HG03280 (cell line): ENCODE measurements around the gene RGS10.
A peak's percentile ranks its signal among the peaks of the same experiment; 100 is the strongest.
"Not testable (repeated sequence)": the region's sequence is repeated elsewhere in the genome, so short reads cannot be mapped to it uniquely, and the experiment has no call there.

Source experiments
- ATAC-seq: cut with Tn5 transposase; IDR thresholded peaks from one replicate; pipeline ENCODE4 v1.9.1; 2021; ENCODE audit warnings: mild to moderate bottlenecking, moderate library complexity; ENCODE audit not compliant: unreplicated experiment

Gene RGS10, protein sequence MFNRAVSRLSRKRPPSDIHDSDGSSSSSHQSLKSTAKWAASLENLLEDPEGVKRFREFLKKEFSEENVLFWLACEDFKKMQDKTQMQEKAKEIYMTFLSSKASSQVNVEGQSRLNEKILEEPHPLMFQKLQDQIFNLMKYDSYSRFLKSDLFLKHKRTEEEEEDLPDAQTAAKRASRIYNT

DNA sequence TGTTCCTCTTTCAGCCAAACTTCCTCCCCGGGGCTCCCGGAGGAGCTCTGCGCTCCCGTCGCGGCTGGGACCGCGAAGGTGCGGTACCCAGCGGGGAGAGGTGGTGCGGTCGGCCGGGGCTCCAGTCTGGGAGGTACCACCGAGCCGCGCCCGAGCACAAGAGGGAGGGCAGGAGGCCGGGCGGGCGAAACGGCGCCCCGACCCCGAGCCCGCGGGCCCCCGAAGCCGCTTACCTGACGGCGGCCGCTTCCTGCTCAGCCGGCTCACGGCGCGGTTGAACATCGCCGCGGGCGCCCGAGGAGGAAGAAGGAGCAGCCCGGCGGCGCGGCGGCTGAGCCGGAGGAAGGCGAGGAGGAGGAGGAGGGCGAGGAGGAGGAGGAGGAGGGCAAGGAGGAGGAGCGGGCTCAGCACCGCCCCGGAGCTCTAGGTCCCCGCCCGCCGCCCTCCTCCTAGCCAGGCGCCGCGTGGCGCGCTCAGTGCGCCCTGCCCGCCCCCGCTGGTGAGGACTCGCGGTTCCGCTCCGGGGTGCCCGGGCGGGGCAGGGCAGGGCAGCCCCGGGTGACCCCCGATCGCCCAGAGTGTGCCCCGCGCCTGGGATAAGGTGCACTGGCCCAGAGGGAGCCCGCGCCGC is at the start of gene RGS10:
TSS of gene RGS10 (minus strand) at position 363 of the 631 bp plus-strand sequence. CDS start at position 282, 81 bp downstream.
- peak; percentile 73 for ATAC-seq

DNA sequence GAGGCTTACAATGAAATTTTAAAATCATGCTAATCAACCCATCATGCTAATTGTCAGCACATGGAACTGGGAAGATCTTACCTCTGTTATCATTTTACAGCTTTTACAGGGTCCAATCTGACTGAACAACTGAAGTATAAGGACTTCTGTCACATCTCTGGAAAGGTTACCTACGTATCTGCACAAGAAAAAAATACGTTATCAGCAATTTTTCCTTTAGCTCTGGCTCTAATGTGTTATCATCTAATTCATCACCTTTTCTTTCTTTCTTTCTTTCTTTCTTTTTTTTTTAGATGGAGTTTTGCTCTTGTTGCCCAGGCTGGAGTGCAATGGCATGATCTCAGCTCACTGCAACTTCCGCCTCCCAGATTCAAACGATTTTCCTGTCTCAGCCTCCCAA is 45.6 kb upstream of the RGS10 start:
- no peak for ATAC-seq

DNA sequence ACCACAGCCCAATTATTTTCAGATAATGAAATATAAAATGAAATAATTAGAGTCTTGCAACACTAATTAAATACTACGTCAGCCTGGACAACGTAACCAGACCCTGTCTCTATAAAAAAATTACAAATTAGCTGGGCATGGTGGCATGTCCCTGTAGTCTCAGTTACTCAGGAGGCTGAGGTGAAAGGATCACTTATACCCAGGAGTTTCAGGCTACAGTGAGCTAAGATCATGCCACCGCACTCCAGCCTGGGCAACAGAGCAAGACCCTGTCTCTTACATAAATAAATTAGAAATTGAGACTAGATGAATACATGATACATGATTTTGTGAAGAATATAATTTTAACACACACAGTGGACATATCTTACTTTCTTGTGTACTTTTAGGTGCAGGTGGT is 35.8 kb upstream of the RGS10 start:
- ATAC-seq, result no peak

DNA sequence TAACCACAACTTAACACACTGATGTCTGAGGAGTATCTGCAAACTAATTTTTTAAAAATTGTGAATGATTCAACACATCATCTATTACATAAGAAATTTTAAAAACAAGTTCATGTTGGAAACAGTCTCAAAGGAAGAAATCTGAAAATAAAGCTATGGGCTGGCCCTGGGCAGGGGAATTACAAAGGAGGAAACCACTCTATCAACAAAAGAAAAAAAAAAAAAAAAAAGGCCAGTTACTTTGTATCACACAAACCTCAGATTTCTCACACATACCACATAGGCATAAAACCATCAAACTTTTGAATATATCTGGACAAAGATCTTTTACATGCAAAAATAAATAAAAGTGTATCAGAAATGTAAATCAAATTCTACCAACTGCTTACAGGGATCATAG is 33.5 kb upstream of the RGS10 start:
- no peak for ATAC-seq

DNA sequence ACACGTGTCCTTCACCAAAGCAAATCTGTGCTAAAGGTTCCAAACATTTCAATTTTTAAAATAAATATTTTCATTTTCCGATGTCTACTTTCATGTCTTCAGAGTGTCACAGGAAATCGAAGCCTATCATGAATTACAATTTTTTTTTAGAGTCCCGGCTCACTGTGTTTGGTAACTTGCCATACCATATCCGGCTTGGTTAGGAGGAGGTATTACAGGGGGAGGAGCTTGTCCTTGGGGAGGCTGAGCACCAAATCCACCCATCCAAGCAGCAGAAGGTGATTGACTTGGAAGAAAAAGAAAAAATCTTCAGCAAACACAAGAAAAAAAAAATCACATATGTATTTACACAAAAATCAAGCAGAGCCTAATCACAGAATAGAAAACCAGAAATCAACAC is 33.0 kb upstream of the RGS10 start:
- ATAC-seq, result no peak

DNA sequence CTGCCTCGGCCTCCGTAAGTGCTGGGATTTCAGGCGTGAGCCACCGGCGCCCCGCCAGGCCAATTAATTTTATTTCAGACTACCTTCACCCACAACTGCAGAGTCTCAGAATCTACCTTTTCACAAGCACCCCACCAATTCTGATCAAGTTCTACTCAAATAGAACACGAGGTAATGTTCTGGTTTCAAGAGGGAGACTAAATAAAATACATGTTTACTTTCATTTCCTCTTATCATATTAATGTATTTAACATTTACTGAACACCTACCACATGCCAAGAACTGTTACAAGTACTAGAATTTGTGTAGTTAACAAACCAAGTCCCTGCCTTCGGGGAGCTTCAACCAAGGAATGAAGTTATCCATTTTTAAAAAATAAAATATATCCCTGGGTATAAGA is 25.5 kb upstream of the RGS10 start:
- ATAC-seq, result no peak

DNA sequence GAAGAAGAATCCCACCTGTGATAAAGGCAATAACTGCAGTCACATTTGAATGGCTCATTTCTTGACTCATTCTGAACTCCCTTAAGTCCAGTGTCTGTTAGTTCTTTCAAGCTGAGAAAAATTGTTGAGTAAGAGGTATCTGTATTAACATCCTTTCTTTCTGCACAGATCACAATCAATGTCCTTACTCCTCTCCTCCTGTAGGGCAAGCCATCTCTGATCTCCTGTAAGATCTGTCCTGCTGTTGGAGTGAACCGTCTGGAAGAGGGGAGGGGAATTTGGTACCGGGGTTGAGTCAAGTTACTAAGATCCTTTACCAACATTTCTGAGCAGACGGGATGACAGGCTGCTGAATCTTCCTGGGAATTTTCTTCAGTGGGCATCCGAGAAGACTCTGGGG is 19.6 kb upstream of the RGS10 start:
- no peak for ATAC-seq

DNA sequence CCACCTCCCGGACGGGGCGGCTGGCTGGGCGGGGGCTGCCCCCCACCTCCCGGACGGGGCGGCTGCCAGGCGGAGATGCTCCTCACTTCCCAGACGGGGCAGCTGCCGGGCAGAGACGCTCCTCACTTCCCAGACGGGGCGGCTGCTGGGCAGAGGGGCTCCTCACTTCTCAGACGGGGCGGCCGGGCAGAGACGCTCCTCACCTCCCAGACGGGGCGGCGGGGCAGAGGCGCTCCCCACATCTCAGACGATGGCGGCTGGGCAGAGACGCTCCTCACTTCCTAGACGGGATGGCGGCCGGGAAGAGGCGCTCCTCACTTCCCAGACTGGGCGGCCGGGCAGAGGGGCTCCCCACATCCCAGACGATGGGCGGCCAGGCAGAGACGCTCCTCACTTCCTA is 17.0 kb upstream of the RGS10 start:
- not testable (repeated sequence) for ATAC-seq

DNA sequence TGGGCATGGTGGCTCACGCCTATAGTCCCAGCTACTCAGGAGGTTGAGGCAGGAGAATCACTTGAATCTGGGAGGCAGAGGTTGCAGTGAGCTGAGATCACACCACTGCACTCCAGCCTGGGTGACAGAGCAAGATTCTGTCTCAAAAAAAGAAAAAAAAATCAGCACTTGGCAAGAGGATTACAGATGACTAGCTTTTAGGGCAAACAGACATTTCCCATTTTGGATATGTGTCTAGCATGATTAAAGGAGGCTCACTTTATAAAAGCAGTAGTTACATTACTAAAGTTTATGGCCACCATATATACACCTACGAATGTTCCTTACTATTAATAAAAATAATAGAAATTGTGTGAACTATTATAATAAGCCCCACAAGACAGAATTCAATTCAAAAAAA is 13.6 kb upstream of the RGS10 start:
- ATAC-seq, result not testable (repeated sequence)

DNA sequence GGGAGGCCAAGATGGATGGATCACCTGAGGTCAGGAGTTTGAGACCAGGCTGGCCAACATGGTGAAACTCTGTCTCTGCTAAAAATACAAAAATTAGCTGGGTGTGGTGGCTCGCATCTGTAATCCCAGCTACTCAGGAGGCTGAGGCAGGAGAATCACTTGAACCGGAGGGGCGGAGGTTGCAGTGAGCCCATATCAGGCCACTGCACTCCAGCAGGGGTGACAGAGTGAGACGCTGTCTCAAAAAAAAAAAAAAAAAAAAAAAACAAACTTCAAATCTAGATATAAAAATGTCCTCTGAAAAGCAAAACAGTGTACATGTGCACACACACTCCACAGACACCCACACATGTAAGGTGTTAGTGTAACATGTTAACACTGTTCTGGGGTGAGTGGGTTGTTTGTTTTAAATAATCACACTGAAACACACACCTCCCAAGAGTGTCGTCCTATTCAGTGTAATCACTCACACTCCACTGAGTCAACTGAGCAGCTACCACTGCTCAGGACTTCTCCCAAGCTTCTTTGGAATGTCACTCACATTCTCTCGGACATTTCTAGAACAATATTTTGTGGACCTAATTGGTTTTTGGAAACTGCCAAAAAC is 12.8 kb upstream of the RGS10 start:
- no peak for ATAC-seq

DNA sequence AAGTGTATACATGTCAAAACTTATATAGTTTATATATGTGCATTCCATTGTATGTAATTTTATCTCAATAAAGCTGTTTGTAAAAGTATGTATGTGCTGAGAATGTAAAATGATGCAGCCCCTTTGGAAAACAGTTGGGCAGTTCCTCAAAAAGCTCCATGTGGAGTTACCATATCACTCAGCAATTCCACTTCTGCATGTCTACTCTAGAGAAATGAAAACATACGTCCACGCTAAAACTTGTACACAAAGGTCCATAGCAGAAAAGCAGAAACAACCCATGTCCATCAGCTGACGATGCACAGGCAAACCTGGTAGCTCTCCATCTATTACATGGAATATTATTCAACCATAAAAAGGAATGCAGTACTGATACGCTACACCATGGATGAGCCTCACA is 8.3 kb upstream of the RGS10 start:
- no peak for ATAC-seq

DNA sequence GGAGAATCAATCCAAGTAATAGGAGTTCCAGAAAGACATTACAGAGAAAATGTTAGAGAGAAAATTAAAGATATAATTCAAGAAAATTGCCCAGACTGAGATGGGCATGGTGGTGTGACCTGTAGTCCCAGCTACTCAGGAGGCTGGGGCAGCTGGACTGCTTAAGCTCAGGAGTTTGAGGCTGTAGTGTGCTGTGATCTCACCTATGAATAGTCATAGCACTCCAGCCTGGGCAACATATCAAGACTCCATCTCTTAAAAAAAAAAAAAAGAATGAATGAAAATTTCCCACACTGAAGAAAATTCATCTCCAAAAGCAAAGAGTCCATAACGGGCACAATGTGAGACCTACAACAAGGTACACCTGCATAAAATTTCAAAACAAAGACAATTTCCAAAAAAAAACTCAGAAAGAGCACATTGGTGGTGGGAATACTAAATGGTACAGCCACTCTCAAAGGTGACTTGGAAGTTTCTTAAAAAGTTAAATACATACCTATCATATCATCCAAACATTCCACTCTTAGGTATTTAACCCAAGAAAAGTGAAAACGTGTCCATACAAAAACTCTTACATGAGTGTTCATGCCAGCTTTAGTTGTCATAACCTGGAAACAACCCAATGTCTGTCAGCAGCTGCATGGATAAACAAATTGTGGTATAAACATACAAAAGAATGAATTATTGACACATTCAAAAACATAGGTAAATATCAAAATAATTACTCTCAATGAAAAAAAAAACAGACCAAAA is 6.9 kb upstream of the RGS10 start:
- ATAC-seq, result no peak

DNA sequence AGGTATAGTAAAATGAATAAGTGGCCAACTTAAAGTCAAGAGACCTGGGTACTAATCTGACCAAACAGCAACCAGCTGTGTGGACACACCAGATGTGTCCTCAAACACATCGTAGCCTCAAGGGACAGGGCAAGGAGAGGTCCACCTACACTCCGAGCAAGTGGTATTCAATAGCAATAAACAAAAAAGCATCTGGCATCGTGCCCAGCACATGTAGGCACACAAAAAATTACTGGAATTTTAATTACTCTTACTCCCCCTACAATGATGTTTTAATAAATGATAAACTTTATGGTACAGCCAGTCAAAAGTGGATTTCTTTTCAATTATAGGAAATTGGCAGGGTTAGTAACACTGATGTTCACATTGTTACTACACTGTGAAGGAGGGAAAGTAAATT is 3.5 kb upstream of the RGS10 start:
- no peak for ATAC-seq

DNA sequence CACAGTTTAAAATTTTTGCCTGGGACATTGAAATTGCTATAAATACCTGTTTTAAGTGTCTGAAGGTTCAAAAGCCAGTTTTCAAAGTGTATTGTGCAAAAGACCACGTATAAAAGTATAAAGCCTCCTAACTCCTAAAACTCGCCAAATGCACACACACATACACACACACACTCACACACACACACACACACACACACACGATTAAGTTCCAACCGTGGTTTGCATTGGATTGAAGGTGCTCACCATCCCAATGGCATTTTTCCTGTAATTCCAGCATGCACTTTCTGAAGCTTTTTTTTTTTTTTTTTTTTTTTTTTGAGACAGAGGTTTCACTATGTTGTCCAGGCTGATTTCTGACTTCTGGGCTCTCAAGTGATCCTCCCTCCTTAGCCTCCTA is 2.8 kb upstream of the RGS10 start:
- no peak for ATAC-seq

DNA sequence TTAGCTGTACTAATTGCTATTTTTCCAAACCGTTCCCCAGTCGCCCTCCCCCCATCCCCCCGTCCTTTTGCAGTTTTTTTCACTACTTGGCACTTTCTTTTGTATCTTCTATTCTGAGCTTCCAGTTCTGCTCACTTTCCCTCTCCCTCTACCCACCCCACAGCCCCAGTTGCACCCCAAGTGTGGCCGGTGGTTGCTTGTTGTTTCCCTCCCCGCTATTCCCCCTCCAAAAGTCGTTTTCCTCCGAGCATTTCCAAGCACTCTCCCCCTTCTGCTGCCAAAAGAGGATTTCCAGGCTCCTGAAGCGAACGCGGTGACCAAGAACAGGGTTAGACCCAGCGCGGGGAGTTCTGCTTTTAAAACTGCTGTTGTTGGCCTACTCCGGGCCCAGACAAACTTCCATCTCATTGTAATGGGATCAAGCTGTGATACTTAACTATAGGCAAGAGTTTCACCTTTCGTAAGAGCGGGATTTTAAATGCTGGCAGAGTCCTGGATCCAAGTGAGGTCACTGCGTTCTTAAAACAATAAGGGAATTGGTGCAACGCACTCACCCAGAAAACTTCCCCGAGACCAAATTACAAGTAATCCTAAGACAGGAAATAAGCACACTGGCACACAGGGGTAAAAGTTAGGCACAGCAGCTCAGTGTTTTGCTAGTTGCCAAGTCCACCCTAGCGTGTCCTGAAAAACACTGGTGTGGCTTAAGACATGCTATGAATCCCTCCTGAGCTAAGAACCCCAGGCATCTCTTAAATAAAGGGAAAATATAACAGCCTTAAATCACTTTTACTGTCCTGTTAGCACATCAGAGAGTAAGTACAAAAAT is 1.5 kb upstream of the RGS10 start:
- no peak for ATAC-seq

DNA sequence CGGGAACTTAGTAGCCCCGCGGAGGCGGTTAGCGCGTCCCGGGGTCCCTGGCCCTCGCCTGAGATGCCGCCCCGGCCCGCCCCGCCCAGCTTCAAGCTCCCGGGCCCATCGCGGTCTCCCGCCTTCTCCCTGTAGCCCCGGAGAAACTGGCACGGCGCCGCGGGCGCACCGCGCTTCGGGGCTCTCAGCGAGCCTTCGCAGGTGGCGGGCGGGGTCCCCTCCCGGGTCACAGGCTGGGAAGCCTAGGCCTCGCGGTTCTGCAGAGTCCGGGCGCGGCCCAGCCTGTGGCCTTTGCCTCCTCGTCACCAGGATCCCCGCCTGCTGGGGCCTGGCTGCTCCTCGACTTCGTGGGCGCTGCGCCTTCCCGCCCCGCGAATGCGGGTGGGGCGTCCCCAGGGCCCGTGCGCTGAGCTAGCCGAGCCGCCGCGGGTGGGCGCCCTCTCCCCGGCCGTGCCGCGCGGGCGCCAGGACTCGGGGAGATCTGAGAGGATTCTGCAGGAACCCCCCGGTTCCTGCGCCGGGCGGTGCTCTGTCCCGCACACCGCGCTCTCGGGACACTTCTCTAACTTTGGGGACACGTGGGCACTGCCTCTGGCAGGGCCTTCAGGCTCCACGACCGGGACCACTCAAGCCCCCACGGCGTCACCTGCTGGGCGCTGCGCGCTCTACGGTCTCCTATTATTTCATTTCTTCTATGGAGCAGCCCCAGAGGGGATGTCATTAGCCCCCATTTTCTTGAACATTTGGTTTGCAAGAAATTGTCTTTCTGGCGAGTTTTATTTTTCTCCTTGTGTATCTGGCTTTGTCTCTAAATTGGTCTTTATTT is 682 bp upstream of the RGS10 start:
- peak; percentile 36 for ATAC-seq

DNA sequence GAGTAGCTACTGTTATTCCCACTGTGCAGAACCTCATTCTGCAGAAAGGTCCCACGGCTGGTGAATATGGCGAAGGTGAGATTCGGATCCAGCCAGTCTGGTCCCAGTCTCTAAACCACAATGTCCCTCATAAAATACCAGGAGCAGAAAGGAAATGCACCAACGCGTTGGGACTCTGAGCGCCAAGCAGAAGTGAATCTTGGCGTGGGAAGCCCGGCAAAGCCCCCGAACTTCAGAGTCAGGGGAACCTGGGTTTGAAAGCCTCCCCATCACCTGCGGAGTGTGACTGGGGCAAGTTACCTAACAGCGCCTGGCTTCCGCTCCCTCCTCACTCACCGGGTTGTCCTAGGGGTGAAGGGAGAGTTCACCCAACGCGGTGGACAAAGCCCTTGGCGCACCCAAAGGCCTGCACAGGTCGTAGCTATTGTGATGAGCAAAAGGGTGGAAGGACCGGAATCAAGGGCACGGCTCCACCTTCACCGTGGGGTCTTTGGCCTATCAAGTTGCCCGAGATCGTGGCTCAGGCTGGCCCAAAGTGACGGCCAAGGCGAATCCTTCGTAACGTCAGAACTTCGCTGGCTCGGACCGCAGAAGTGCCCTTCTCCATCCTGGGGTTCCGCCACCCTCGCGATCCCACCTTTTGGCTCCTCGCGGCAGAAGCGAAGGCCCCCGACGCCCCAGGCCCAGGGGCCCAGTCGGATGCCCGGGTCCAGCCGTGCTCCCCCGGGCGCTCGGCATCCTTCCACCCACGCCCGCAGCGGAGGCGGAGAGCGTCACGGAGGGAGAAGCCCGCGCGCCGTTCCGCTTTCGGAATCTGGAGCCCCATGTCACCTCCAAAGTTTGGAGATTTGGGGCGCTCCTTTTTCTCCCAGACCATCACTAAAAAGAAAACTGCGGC is 811 bp downstream of the RGS10 start:
- peak; percentile 10 for ATAC-seq

DNA sequence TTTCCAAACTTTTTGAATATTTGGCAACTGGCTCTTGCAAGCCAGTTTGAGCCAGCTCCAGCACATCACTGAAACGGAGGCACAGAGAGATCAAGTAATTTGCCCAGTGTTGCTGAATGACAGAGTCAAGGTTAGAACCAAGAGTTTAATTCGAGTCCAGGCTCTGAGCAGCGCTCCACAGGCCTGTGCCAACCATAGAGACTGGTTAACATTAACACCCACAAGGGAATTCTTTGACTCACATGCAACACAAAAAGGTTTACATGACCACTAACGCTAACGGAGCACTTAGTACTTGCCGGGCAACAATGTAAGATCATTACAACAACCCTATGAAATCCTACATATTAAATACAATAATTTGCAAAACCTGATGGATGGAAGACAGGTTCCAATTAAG is 1.5 kb downstream of the RGS10 start:
- no peak for ATAC-seq

DNA sequence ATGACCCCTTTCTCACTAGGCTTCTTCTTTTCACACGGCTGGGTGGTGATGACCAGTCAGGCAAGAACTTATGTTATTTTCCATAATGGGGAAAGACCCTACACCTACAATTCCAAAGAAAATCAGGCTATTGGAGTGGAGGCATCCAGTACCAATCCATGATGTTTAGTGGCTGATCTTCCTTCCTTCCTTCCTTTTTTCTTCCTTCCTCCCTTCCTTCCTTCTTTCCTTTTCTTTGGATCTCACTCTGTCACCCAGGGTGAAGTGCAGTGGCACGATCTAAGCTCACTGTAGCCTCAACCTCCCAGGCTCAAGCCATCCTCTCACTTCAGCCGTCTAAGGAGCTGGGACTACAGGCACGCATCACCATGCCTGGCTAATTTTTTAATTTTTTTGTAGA is 2.5 kb downstream of the RGS10 start:
- ATAC-seq, result no peak
